ENCODE measurements around the gene BLZF1. TPM values are rescaled to one million over a fixed set of nuclear protein-coding genes. Genes with fewer than 3 reads are reported as not detected.

BLZF1 gene
- total RNA-seq, 1 experiment from 2014 or later = 14.3 TPM

DNA sequence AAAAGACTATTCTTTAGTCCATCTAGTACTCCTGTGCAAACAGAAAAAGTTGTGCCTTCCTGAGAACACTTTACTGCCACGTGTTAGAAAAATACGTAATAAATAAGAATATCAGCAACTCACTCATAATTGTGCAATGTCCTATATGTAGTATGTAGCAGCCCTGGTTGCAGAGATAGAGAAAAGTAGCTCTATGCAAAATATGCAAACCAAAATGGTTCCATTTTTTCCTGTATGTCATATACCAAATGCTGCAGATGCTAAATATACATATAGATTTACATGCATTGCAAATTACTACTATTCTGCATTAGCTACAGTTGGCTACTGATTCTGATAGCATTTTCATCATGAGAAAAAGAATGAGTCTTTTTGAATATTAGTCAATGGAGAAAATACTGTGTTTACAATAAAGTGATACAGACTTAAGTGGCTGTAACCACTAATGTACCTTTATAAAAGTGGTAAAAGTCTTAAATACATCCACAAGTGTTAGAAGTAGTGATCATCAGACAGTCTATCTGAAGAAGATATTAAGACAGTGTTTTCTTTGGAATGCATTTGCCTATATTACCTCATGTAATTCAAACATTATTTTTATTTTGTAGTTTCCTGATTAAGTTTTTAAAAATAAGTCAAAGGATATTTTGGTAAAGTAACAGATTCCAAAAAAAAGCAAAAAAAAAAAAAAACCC is 20.2 kb upstream of the BLZF1 start:
- Histone ChIP-seq H4K91ac (ENCODE audit: insufficient read length, low read depth, low read length) (no peak overlapping the region), H2BK120ac (ENCODE audit: low read depth, low read length, poor library complexity, severe bottlenecking) (no peak overlapping the region), H3K14ac (ENCODE audit: insufficient read depth, low read length) (no peak overlapping the region), H4K20me1 (ENCODE audit: control insufficient read depth, insufficient read depth, insufficient read length) (no peaks in the 10 kb centered on the region), H3K79me1 (ENCODE audit: insufficient read depth, low read depth, low read length, poor library complexity, severe bottlenecking) (no peaks in the 10 kb centered on the region), H3K9ac (ENCODE audit: extremely low read depth, insufficient read length, low read length) (no peak overlapping the region), H3K23me2 (ENCODE audit: insufficient read length, low read depth, low read length, poor library complexity, severe bottlenecking) (no peaks in the 10 kb centered on the region), H3K23ac (ENCODE audit: insufficient read length, low read depth, low read length) (no peak overlapping the region), H3K27me3 (ENCODE audit: insufficient read depth, low read length) (no peaks in the 10 kb centered on the region), H3K18ac (ENCODE audit: insufficient read length, low read depth, low read length) (no peak overlapping the region), H2BK15ac (ENCODE audit: low read depth, low read length) (no peak overlapping the region), H2BK5ac (ENCODE audit: insufficient read length, low read length) (no peak overlapping the region), H3K79me2 (ENCODE audit: insufficient read depth, low read length) (no peaks in the 10 kb centered on the region), H3K9me3 (ENCODE audit: control insufficient read depth, low read depth, low read length) (no peaks in the 10 kb centered on the region), H3K4me2 (ENCODE audit: insufficient read depth, insufficient read length, low read length) (no peak overlapping the region), H2BK12ac (ENCODE audit: insufficient read length, low read depth, low read length) (no peak overlapping the region), H4K8ac (replicated peaks; ENCODE audit: insufficient read length, low read depth, low read length) (no peak overlapping the region), H2AK5ac (ENCODE audit: insufficient read length, low read length) (no peak overlapping the region), H3K56ac (ENCODE audit: insufficient read length, low read depth, low read length) (no peak overlapping the region), H2AFZ (ENCODE audit: low read length) (no peak overlapping the region), H3K27ac (ENCODE audit: insufficient read length, low read depth, low read length) (no peak overlapping the region), H2BK20ac (ENCODE audit: low read depth, low read length, poor library complexity, severe bottlenecking) (no peak overlapping the region), H3T11ph (ENCODE audit: low read length) (no peak overlapping the region), H4K5ac (ENCODE audit: insufficient read length, low read depth, low read length) (no peak overlapping the region), H3K4me1 (ENCODE audit: insufficient read depth, low read length) (no peaks in the 10 kb centered on the region), H3K4ac (ENCODE audit: low read depth, low read length) (no peak overlapping the region)
- DNase-seq = no peak
- TF ChIP-seq, protein P1, sequence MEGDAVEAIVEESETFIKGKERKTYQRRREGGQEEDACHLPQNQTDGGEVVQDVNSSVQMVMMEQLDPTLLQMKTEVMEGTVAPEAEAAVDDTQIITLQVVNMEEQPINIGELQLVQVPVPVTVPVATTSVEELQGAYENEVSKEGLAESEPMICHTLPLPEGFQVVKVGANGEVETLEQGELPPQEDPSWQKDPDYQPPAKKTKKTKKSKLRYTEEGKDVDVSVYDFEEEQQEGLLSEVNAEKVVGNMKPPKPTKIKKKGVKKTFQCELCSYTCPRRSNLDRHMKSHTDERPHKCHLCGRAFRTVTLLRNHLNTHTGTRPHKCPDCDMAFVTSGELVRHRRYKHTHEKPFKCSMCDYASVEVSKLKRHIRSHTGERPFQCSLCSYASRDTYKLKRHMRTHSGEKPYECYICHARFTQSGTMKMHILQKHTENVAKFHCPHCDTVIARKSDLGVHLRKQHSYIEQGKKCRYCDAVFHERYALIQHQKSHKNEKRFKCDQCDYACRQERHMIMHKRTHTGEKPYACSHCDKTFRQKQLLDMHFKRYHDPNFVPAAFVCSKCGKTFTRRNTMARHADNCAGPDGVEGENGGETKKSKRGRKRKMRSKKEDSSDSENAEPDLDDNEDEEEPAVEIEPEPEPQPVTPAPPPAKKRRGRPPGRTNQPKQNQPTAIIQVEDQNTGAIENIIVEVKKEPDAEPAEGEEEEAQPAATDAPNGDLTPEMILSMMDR (conservative IDR thresholded peaks at IDR 0.05) = no peak
- Mint-ChIP-seq H3K9me3 (peaks cover 0 to 6% of the 10 kb centered on the region in 2 experiments; a peak in 2 of 5 replicates), H3K27ac (no peak overlapping the region), H3K36me3 (ENCODE audit: insufficient read depth in 1 of 3, low read depth in 3 of 3) (no peaks in the 10 kb centered on the region; a peak in 1 of 7 replicates), H3K4me3 (no peak overlapping the region), H3K27me3 (ENCODE audit: low read depth) (no peaks in the 10 kb centered on the region), H3K4me1 (0 out of 4 replicates have a peak, but pooled peaks cover 0 to 2% of the 10 kb centered on the region in 2 experiments)
- no CpG with 5 or more reads among the region's 2 CpGs for WGBS (ENCODE audit: extremely low coverage, insufficient read length, low lambda C conversion rate)
